Spleen (tissue), 7 donors: ENCODE results near the gene AHNAK2.

Experiments
- POLR2A ChIP-seq, 3 donors: fragments of 450-650 bp; IDR thresholded peaks; one replicate each; pipeline ENCODE4 v1.5.1; 2017; ENCODE audit warnings: antibody characterized with exemption in 3 of 3, mild to moderate bottlenecking in 1 of 3
- POLR2AphosphoS5 ChIP-seq, 3 donors: sonication (generic); formaldehyde crosslinking; IDR thresholded peaks; one replicate each; pipeline ENCODE4 v1.5.1; 2017; ENCODE audit warnings: antibody characterized with exemption in 3 of 3
- TF ChIP-seq, protein P1 (sequence below), 11 experiments: fragments of 200-600 bp in 7 of 11; fragments of 450-650 bp in 4 of 11; sonication (generic) in 4 of 11; IDR thresholded peaks in 8 of 11; conservative IDR thresholded peaks in 3 of 11; 1 replicate in 7 of 11; 2 replicates in 4 of 11; pipeline versions ENCODE4 v1.4.0 to v1.8.0; 2016 to 2021; ENCODE audit warnings: antibody characterized with exemption in 11 of 11, inconsistent platforms in 4 of 11, mild to moderate bottlenecking in 1 of 11
- donor health status: DM: no; HTN: no; CAD: no; lungs with moderate emphysema.
- donor health status: DM: no; HTN: no; CAD: no.
- donor health status: DM: no; HTN: no; CAD: no.

DNA sequence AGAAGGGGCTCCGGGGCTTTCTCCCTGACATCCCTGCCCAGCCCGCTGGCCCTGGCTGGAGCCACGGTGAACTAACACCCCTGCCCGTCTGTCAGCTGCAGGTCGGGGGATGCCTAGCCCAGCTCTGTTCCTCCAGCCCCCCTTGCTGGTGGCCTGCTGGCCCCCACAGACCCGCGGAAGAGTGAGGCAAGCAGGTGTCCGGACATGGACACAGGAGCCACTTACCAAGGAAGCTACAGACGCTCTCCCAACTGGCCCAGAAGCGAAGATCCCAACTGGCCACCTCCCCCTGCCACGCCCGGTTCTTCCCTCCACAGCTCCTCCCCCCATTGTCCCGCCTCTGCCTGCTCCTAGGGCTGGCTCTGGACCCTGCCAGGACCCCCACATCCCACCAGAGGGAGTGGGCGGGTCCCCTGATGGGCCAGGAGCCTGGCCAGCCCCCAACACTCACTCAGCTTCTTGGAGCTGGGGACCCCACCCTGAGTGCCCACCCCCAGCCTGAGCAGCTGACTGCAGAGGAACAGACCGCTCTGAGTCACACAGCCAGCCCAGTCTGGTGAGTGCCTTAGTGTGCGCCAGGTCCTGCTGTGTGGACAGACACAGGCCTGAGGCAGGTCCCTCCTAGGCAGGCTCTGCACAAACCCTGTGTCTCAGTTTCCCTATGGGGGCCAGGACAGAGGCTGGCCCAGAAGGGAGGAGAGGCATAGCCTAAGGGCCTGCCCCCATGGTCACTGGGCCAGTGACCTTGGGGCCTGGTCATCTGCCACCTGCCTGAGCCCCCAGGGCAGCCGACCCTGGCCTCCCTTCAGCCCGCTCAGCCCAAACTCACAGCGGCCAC lies 7.7 kb downstream of the AHNAK2 start:
- no peak for TF ChIP-seq POLR2A (IDR thresholded peaks at IDR 0.05)
- TF ChIP-seq, protein P1, sequence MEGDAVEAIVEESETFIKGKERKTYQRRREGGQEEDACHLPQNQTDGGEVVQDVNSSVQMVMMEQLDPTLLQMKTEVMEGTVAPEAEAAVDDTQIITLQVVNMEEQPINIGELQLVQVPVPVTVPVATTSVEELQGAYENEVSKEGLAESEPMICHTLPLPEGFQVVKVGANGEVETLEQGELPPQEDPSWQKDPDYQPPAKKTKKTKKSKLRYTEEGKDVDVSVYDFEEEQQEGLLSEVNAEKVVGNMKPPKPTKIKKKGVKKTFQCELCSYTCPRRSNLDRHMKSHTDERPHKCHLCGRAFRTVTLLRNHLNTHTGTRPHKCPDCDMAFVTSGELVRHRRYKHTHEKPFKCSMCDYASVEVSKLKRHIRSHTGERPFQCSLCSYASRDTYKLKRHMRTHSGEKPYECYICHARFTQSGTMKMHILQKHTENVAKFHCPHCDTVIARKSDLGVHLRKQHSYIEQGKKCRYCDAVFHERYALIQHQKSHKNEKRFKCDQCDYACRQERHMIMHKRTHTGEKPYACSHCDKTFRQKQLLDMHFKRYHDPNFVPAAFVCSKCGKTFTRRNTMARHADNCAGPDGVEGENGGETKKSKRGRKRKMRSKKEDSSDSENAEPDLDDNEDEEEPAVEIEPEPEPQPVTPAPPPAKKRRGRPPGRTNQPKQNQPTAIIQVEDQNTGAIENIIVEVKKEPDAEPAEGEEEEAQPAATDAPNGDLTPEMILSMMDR (IDR thresholded peaks at IDR 0.05 in 8 of 11, conservative IDR thresholded peaks at IDR 0.05 in 3 of 11) = no peak
- TF ChIP-seq POLR2AphosphoS5 (IDR thresholded peaks at IDR 0.05) = no peak
